Motor neuron (in vitro differentiated cells): ENCODE results near the gene ALPG. TPM values are rescaled to one million over a fixed set of nuclear protein-coding genes. Genes with fewer than 3 reads are reported as not detected.
"Not testable (repeated sequence)": the region's sequence is repeated elsewhere in the genome, so short reads cannot be mapped to it uniquely, and the experiment has no call there.

ENCODE experiments used
- ATAC-seq, 8 experiments: fragments of 200-7000 bp; cut with Tn5 transposase; replicated peaks in 6 of 8; 2 replicates each; pipeline ENCODE4 v1.8.0; 2021; ENCODE audit warnings: mild to moderate bottlenecking in 8 of 8, moderate library complexity in 8 of 8
- H3K27ac ChIP-seq, 2 donors: fragments of 250-450 bp; sonication (Bioruptor Pico); 2 replicates each; pipeline ENCODE4 v1.9.0; 2021; ENCODE audit warnings: antibody characterized with exemption in 2 of 2, mild to moderate bottlenecking in 2 of 2, moderate library complexity in 1 of 2
- H3K4me1 ChIP-seq, 2 donors: fragments of 250-450 bp; sonication (Bioruptor Pico); replicated peaks in 1 of 2; 2 replicates each; pipeline ENCODE4 v1.6.1; 2021; ENCODE audit warnings: antibody characterized with exemption in 2 of 2, mild to moderate bottlenecking in 2 of 2, moderate library complexity in 1 of 2
- H3K4me3 ChIP-seq, 5 donors: fragments of 250-450 bp; sonication (Bioruptor Pico); 2 replicates each; pipeline ENCODE4 v1.9.0; 2021; ENCODE audit warnings: antibody characterized with exemption in 5 of 5, mild to moderate bottlenecking in 5 of 5, moderate library complexity in 4 of 5
- WGBS, 10 experiments: fragments of 450-650 bp; shearing (Covaris generic); methylation state at CpG; one replicate each; pipeline ENCODE4 v1.0.0; 2022; 5-methylcytosine and 5-hydroxymethylcytosine counted together
- in situ Hi-C, 9 experiments: fragments of 400-800 bp; cut with MboI; loops; one replicate each; pipeline ENCODE4 v1.15.0; 2021; ENCODE audit warnings: low sequenced_read_pairs in 9 of 9, low pct_unique_long_range_greater_than_20kb in 2 of 9; ENCODE audit not compliant: unreplicated experiment in 9 of 9
- total RNA-seq, 8 experiments: library from RNA; unstranded; fragments of 300-600 nt; gene quantifications; 2 replicates each; pipeline versions ENCODE4 v1.2.3 to v1.2.4, GENCODE V29; 2022

ALPG gene
- total RNA-seq, 8 experiments from 2014 or later = 0.10 to 0.38 (median 0.21) TPM; not detected in 3

DNA sequence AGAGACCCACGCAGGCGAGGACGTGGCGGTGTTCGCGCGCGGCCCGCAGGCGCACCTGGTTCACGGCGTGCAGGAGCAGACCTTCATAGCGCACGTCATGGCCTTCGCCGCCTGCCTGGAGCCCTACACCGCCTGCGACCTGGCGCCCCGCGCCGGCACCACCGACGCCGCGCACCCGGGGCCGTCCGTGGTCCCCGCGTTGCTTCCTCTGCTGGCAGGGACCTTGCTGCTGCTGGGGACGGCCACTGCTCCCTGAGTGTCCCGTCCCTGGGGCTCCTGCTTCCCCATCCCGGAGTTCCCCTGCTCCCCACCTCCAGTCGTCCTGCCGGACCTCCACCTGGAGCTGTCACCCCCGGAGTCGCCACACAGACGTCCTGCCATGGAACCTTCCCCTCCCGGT lies 3.0 kb downstream of the ALPG start:
- WGBS, 10 experiments = 30 to 60% methylated on average over 1 to 4 of the region's 40 CpGs; no CpG with 5 or more reads in 8 of the 10 experiments
- in situ Hi-C loops = loop anchor here in 1 of 9 experiments (25.0 kb wide), 1 partner anchor 497 kb away; no protein-coding TSS in a partner anchor
- not testable (repeated sequence) for H3K4me1 ChIP-seq, H3K4me3 ChIP-seq, ATAC-seq, H3K27ac ChIP-seq

- in situ Hi-C loops = loop anchor here in 1 of 9 experiments (25.0 kb wide), 1 partner anchor 498 kb away; no protein-coding TSS in a partner anchor
- Histone ChIP-seq H3K4me1 (no peaks in the 10 kb centered on the region), H3K4me3 (no peak overlapping the region), H3K27ac (no peak overlapping the region)
- ATAC-seq = no peak
- 0 to 78% (median 71%) methylated on average over 2 to 4 of the region's 7 CpGs; no CpG with 5 or more reads in 6 of the 10 experiments for WGBS, 10 experiments
Observed at GRCh38 chr2:232410238-232410900, 3.7 kb downstream of the ALPG start.

- in situ Hi-C loops = loop anchor here in 1 of 9 experiments (25.0 kb wide), 1 partner anchor 500 kb away; no protein-coding TSS in a partner anchor
- Histone ChIP-seq H3K27ac (no peak overlapping the region), H3K4me3 (no peak overlapping the region), H3K4me1 (no peaks in the 10 kb centered on the region)
- ATAC-seq = no peak
- 0 to 90% (median 64%) methylated on average over 1 to 4 of the region's 6 CpGs for WGBS, 10 experiments
Observed at GRCh38 chr2:232411901-232412629, 5.4 kb downstream of the ALPG start.

GRCh38 chr2:232412986-232413385 lies 6.3 kb downstream of the ALPG start:
- ATAC-seq = no peak
- Histone ChIP-seq H3K27ac (no peak overlapping the region), H3K4me3 (no peak overlapping the region), H3K4me1 (peaks cover 0 to 1% of the 10 kb centered on the region in 2 donors)
- in situ Hi-C loops = loop anchor here in 1 of 9 experiments (25.0 kb wide), 1 partner anchor 501 kb away; no protein-coding TSS in a partner anchor
- 17 to 80% (median 66%) methylated on average over 1 to 5 of the region's 5 CpGs; no CpG with 5 or more reads in 2 of the 10 experiments for WGBS, 10 experiments

GRCh38 chr2:232415138-232415690 lies 8.6 kb downstream of the ALPG start:
- no peak overlapping the region for H3K4me3 ChIP-seq
- WGBS, 10 experiments = 33 to 86% (median 61%) methylated on average over 1 to 4 of the region's 8 CpGs; no CpG with 5 or more reads in 4 of the 10 experiments
- no peak overlapping the region for H3K27ac ChIP-seq
- H3K4me1 ChIP-seq = peaks cover 0 to 11% of the 10 kb centered on the region in 2 donors
- in situ Hi-C loops = loop anchor here in 1 of 9 experiments (25.0 kb wide), 1 partner anchor 503 kb away; no protein-coding TSS in a partner anchor
- no peak for ATAC-seq

DNA sequence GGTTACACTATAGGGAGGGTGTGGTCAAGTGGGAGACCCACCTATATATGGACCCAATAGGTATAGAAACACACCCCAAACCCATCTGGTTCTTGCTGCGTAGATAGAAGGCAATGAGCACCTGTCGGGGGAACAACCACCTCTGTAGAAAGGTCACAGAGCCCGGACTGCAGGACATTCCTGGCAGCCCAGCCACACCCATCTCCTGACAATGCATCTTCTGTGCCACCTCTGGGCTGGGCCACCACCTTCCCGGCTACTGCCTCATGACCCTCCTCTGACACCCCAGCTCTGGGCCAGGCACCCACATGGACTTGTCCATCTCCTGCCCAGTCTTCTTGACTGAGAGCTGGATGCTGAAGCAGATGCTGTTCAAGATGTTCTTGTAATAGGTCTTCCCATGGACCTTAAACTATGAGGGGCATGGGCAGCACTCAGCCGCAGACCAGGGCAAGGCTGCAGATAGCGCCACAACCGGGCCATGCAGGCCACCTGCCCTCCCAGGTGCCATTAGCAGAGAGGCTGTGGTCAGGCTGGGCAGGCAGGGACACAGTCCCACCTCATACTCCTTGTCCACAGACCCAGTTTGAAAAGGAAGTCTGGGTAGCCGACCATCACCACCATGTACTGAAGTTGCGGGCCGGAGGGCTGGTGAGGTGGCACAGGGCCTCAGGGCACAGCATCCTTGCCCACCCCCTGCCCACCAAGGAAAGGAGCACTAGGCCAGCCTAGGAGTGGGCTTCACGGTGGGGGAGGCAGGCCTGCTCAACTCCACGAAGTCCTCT lies 9.3 kb downstream of the ALPG start:
- H3K27ac ChIP-seq = no peak overlapping the region
- 50 to 95% (median 75%) methylated on average over 1 to 6 of the region's 12 CpGs; no CpG with 5 or more reads in 3 of the 10 experiments for WGBS, 10 experiments
- no peak for ATAC-seq

GRCh38 chr2:232416521-232417470 lies 10.2 kb downstream of the ALPG start:
- H3K27ac ChIP-seq = no peak overlapping the region
- in situ Hi-C loops = loop anchor here in 1 of 9 experiments (25.0 kb wide), 1 partner anchor 504 kb away; no protein-coding TSS in a partner anchor
- H3K4me1 ChIP-seq = peaks cover 0 to 11% of the 10 kb centered on the region in 2 donors
- no peak overlapping the region for H3K4me3 ChIP-seq
- WGBS, 10 experiments = 67 to 100% (median 80%) methylated on average over 1 to 8 of the region's 17 CpGs; no CpG with 5 or more reads in 2 of the 10 experiments
- ATAC-seq = no peak

More for the DNA sequence above, 9.3 kb downstream of the ALPG start:
- Histone ChIP-seq H3K4me1 (peaks cover 0 to 11% of the 10 kb centered on the region in 2 donors), H3K4me3 (no peak overlapping the region)
- in situ Hi-C loops = loop anchor here in 1 of 9 experiments (25.0 kb wide), 1 partner anchor 504 kb away; no protein-coding TSS in a partner anchor

GRCh38 chr2:232417489-232417888 lies 10.8 kb downstream of the ALPG start:
- Histone ChIP-seq H3K4me3 (no peak overlapping the region), H3K4me1 (peaks cover 0 to 11% of the 10 kb centered on the region in 2 donors), H3K27ac (no peak overlapping the region)
- 21 to 100% (median 40%) methylated on average over 1 to 2 of the region's 5 CpGs; no CpG with 5 or more reads in 3 of the 10 experiments for WGBS, 10 experiments
- in situ Hi-C loops = loop anchor here in 1 of 9 experiments (25.0 kb wide), 1 partner anchor 505 kb away; no protein-coding TSS in a partner anchor
- no peak for ATAC-seq

GRCh38 chr2:232418056-232418455 lies 11.4 kb downstream of the ALPG start:
- peaks cover 0 to 11% of the 10 kb centered on the region in 2 donors for H3K4me1 ChIP-seq
- in situ Hi-C loops = loop anchor here in 1 of 9 experiments (25.0 kb wide), 1 partner anchor 506 kb away; no protein-coding TSS in a partner anchor
- H3K27ac ChIP-seq = no peak overlapping the region
- ATAC-seq = no peak
- no peak overlapping the region for H3K4me3 ChIP-seq
- WGBS, 10 experiments = 65 to 67% methylated on average over 2 of the region's 6 CpGs; no CpG with 5 or more reads in 8 of the 10 experiments

DNA sequence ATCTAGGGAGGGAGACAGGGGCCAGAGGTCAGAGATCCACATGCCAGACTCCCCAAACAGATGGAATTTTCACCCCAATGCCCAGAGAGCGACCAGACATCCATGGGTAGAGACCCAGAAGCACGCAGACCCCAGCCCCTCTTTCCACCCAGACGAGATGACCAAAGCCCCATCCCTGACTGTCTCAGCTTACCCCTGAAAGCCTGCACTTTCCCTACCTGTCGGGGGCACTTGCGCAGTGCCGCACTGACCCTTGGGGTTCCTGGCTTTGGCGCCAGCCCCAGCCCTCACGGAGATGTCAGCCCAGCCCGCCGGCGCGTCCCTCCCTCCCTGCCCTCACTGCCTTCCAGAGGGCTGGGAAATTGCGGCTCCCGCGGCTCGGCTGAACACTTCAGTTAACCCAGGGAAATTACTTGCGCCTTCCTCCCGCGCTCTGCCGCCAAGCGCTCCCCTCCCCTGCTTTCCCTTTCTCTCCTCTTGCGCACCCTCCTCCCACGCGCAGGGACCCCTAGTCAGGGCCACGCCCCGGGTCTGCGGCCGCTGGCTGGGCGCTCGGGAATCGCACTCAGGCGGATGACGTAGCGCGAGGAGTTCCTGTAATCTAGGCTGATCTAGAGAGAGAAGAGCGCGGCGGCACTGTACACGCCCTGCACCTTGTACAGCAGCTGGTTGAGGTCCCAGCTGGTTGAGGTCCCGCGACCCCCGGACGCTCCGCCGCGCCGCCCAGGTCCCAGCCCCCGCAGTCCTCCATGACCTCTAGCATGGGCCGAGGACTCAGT lies 12.0 kb downstream of the ALPG start:
- H3K27ac ChIP-seq = no peak overlapping the region
- peak overlapping the region; percentile 11 to 28 (median 20) for H3K4me3 ChIP-seq
- H3K4me1 ChIP-seq = peaks cover 0 to 11% of the 10 kb centered on the region in 2 donors
- in situ Hi-C loops = loop anchor here in 1 of 9 experiments (25.0 kb wide), 1 partner anchor 506 kb away; no protein-coding TSS in a partner anchor
- peak; percentile 79 to 94 (median 92) for ATAC-seq
- 0 to 13% (median 3%) methylated on average over 3 to 6 of the region's 49 CpGs; no CpG with 5 or more reads in 6 of the 10 experiments for WGBS, 10 experiments
